OCI-M2 (cell line): ENCODE data around the gene CRIP3.
"Not testable (repeated sequence)": the region's sequence is repeated elsewhere in the genome, so short reads cannot be mapped to it uniquely, and the experiment has no call there.

ENCODE experiments used
- DNase-seq: peaks from one replicate; lab custom pipeline; 2025; ENCODE audit not compliant: unreplicated experiment; lab: John Stamatoyannopoulos, UW

The CRIP3 gene

DNA sequence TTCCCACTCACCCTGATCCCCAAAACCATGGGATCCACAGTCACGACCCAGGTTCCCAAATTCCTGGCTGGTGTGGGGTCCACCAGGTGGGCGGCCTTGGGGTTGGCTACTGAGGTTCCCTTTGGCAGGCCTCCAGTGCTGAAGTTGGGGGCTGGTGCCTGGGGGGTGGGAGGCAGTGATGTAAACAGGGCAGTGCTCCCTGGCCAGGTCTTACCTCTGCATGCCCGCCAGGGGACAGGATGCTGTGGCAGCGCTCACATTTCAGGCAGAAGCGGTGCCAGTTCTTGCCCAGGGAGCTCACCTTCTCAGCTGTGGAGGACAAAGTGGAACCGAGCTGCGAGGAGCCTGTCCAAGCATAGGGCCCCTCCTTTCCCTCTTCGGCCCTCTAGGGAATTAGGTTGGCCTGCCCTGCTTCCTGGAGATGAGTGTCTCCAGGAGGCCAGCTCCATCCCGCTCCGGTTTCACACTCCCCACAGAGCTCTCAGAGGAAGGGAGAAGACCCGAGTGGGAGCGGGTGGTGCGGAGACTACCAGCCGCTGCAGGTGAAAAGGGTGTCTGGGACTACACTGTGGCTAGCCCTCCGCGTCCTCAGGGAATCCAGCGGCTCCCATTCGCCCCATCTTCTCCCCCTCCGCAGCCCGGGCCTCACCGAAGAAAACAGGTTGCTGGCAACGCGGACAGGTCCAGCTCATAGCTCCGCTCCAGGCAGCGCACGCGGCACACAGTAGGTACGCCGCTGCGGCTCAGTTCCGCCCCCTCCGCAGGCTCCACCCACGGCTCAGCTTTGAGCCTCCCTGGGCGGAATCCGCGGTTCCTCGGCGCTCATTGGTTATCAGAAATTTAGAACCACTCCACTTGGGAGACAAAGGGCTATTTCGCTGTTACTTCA lies at the start of gene CRIP3:
TSS of gene CRIP3 (minus strand) at position 726 of the 889 bp plus-strand sequence. CDS start at position 692, 34 bp downstream.
- DNase-seq = no peak

DNA sequence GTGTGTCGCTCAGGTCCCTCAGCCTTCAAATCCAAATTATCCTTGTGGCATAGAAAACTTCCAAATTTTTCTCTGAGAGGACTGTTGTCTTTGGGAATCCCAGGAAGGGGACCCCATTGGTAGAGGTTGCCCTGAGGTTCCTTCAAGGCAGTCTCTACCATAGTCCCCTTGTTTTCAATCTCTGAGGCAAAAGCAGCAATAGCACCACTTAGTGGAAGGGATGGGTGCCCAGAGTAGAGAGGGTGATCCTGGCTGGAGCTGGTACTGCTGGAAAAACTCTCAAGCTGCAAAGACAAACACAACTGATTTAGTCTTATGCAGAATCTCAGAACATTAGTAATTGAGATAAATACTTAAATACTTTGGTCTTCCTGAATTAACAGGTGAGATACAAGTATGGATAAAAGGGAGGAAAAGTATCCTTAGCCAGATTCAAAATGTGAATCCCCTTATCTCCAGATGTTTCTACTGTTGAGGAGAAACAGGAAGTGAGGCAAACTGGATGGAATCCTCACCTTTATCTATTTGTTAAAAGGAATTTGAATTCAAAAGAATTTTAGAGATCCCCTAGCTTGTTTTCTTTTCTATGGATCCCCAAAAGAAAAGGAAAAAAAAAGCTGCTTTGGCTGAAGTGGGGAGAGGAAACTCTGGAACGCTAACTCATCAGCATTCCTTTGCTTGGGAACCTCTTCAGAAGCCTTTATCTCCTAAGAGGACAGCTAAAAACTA lies 47.4 kb upstream of the CRIP3 start:
- no peak for DNase-seq

- not testable (repeated sequence) for DNase-seq
Observed at GRCh38 chr6:43351951-43352350, 43.3 kb upstream of the CRIP3 start.

DNA sequence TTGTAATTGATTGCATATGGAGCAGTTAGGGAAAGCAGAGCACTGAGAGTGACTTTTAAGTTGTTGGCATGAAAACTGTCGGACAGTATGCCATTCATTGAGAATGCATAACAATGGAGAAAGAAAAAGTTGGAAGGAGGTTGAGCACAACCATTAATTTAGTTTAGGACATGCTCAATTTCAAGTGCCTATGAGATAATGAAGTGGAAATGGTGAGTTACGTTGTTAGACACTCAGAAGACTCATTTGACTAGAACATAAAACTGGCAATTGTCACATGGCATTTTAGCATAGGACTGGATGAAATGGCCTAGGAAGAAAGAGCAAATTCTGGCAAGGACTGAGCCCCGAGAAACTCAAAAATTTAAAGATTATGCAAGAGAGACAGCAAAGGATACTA lies 38.8 kb upstream of the CRIP3 start:
- no peak for DNase-seq

DNA sequence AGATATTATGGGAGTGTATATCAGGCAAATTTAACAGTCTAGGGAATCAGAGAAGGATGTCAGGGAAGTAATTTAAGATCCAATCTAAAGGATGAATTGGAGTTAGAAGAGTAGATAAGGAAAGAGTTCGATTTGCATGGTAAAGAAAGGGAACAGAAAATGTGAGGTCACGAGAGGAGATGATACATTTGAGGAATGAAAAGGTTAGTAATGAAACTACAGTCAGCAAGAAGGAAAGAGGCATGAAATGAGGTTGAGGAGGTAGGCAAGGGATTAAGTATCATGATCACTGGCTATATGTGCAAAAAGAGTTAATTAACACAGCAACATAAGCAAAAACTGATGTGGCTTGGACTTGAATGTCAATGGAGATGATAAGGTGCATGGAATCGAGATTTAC lies 38.4 kb upstream of the CRIP3 start:
- no peak for DNase-seq

DNA sequence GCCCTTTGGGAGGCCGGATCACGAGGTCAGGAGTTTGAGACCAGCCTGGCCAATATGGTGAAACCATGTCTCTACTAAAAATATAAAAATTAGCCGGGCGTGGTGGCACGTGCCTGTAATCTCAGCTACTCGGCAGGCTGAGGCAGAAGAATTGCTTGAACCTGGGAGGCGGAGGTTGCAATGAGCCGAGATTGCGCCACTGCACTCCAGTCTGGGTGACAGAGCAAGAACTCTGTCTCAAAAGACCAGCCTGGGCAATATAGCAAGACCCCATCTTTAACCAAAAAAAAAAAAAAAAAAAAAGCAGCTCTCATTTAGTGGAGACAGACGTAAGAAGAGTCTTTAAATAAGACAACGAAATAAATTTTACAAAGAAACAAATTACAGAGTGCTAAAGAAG lies 37.6 kb upstream of the CRIP3 start:
- DNase-seq = not testable (repeated sequence)

DNA sequence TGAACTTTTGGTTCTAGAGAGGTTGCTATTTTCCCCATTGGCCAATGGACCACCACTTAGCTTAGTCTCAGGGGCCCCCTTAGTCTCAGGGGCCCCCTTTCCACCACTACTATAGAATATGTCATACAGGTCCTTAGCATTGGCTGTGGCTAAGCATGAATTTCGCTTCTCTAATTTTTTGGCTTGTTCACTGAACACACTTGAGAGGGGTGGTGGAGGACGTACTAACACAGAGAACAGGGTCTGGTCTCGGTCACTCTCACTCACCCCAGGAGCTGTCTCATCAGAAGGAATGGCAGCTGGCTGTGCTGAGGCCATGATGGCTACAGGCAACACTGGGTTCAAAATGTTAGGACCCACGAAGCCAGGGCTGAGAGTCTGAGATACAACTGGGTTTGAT lies 30.5 kb upstream of the CRIP3 start:
- DNase-seq = no peak

- DNase-seq = no peak
Observed at GRCh38 chr6:43338243-43338642, 29.6 kb upstream of the CRIP3 start.

DNA sequence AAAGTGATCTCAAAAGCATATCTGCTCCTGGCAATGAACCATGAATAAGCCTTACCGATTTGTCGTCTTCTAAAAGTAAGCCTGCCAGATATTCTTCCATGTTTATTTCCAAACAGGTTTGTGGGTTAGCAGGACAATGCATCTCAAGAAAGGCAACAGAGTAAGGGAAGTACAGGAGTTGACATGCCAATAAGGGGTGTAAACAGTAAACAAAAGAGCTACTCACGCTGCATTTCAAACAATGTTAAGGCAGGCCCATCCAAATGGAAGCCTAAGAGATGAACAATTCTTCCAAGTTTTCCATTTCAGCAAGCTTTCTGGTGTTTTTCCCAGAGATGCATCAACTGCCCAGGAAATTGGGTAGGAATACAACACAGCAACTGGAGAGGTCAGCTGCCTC lies 27.8 kb upstream of the CRIP3 start:
- DNase-seq = no peak

- DNase-seq = no peak
Observed at GRCh38 chr6:43335469-43335868, 26.8 kb upstream of the CRIP3 start.

- DNase-seq = no peak
Observed at GRCh38 chr6:43334466-43335095, 26.0 kb upstream of the CRIP3 start.

DNA sequence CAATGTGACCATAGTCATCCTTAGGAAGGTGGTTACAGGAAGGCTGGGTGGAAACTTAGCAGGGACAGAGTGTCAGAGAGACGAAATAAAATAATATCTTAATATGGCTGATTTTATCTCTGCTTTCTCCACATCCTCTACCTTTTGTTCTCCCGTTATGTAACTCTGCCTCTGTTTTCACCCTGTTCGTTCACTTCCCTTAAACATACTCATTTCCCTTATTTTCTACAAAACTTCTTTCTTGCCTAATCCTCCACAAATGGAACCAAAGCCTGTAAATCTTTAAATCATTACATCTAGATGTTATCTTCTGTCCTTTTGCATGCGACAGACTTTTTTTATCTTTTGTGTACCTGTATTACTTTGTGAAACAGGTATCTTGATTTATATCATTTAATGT lies 23.3 kb upstream of the CRIP3 start:
- no peak for DNase-seq

DNA sequence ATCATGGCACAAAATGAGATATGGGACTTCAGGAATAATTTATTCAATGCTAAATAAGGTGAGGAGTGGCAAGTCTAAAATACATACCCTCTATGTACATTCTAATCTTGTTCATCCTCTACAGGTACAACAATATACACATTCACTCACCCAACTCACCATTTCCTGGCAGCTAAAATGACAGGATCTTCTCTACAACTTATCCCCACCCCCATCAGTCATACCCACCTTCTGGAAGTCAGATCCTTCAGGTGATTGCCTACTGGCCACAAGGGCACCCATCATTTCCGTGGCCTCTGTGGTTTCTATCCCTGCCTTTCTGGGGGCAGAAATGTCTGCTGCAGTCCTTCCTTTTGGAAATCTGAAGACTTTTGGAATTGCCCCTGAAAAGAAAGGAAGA lies 22.8 kb upstream of the CRIP3 start:
- DNase-seq = no peak

DNA sequence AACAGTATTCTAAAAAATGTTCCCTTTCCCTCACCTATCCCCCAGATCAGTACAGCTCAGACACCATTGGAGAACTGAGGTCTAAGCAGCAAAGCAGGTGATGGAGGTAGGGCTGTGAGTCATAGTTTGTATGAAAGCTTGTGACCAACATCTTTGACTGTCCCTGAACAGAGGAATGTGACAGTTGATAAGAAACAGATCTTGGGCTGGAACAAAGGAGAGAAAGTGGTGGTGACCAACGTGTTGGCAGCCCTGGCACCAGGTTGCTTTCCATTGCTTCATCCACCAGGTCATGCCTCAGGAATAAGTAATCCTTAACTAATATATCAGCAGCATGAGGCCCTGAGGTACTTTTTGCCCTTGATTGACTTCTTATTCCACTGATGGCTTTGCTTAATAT lies 19.9 kb upstream of the CRIP3 start:
- DNase-seq = no peak

DNA sequence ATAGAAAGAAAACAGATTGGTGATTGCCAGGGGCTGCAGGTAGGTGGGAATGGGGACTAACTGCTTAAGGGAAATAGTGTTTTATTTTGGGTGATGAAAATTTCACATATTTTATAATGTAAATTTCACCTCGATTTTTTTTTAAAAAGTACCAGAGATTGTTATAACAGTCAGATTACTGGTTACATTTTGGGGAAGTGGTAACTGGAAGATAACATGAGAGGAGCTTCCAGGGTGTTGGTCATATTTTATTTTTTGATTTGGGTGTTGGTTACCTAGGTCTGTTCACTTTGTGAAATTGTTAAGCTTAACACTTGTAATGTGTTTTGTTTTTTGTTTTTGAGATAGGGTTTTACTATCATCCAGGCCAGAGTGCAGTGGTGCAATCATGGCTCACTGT lies 17.2 kb upstream of the CRIP3 start:
- DNase-seq = no peak

- no peak for DNase-seq
Observed at GRCh38 chr6:43318011-43318410, 9.4 kb upstream of the CRIP3 start.

DNA sequence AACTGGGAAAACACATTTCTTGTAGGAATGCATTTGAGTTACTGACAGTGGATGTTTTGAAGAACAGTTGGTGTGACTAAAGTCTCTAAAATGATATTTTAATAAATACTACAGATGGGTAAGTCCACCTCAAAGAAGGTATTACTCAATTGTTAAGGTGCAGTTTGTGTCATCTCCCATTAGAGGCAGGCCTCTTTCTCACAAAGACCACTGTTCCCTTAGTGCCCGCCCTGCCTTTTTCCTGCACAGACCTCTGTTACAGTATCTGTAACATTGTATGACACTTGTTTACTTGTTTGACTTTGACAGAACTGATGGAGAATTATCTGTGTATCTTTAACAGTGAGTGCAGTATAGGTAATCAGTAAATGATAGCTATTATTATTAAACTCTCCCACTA lies 5.2 kb upstream of the CRIP3 start:
- no peak for DNase-seq

- no peak for DNase-seq
Observed at GRCh38 chr6:43311666-43312065, 3.0 kb upstream of the CRIP3 start.

DNA sequence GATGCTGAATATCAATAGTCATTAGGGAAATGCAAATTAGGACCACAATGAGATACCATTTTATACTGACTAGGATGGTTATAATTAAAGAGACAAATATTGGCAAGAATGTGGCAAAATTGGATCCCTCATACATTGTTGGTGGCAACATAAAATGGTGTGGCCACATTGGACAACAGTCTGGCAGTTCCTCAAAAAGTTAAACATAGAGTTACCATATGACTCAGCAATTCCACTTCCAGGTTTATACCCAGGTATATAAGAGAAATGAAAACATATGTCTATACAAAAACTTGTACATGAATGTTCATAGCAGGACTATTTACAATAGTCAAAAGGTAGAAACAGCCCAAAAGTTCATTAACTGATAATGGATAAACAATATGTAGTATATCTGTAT lies 2.0 kb upstream of the CRIP3 start:
- no peak for DNase-seq

GRCh38 chr6:43310134-43310533 lies 1.5 kb upstream of the CRIP3 start:
- DNase-seq = no peak

DNA sequence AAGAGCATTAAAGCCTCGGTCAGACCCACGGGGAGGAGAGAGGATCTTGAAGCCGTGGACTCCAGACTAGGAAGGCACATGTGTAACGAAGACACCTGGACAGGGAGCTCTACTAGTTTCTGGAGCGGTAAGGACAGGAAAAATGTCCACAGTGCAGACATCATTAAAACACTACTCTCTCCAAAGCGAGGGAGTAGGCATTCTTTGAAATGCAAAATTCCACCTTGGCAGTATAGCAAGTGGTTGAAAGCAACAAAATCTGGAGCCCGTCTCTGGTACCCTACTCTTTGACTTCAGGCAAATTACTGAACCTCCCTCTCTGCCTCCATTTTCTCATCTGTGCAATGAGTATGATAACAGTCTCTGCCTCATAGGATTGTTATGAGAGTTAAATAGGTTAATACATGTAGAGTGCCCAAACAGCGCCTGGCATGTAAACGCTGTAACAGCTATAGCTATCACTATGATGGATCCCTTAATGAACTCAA lies 408 bp upstream of the CRIP3 start:
- DNase-seq = no peak
